ENCODE results near the gene SPATA6.
A peak's percentile ranks its signal among the peaks of the same experiment; 100 is the strongest.
"Not testable (repeated sequence)": the region's sequence is repeated elsewhere in the genome, so short reads cannot be mapped to it uniquely, and the experiment has no call there.

SPATA6 gene

GRCh38 chr1:48462716-48463302 is 9.2 kb downstream of the SPATA6 start:
- DNase-seq (ENCODE audit: low read depth), result peak; percentile 1
- TF ChIP-seq CTCF (conservative IDR thresholded peaks at IDR 0.05; ENCODE audit: control insufficient read depth, insufficient read depth, low read depth, low read length), result no peak
- H3K4me3 ChIP-seq (ENCODE audit: control insufficient read depth, low read depth, low read length), result no peak overlapping the region

GRCh38 chr1:48450505-48450904 is 21.5 kb downstream of the SPATA6 start:
- DNase-seq (ENCODE audit: low read depth), result no peak
- TF ChIP-seq CTCF (conservative IDR thresholded peaks at IDR 0.05; ENCODE audit: control insufficient read depth, insufficient read depth, low read depth, low read length), result peak; percentile 32

GRCh38 chr1:48448932-48449331 is 23.1 kb downstream of the SPATA6 start:
- TF ChIP-seq CTCF (conservative IDR thresholded peaks at IDR 0.05; ENCODE audit: control insufficient read depth, insufficient read depth, low read depth, low read length), result no peak
- no peak overlapping the region for H3K4me3 ChIP-seq (ENCODE audit: control insufficient read depth, low read depth, low read length)
- DNase-seq (ENCODE audit: low read depth), result no peak

More at GRCh38 chr1:48450505-48450904, 21.5 kb downstream of the SPATA6 start:
- H3K4me3 ChIP-seq (ENCODE audit: control insufficient read depth, low read depth, low read length), result no peak overlapping the region

- not testable (repeated sequence) for DNase-seq (ENCODE audit: low read depth); H3K4me3 ChIP-seq (ENCODE audit: control insufficient read depth, low read depth, low read length)
These were observed 27.8 kb downstream of the SPATA6 start for GRCh38 chr1:48444186-48444585.

GRCh38 chr1:48442864-48443619 is 29.0 kb downstream of the SPATA6 start:
- TF ChIP-seq CTCF (conservative IDR thresholded peaks at IDR 0.05; ENCODE audit: control insufficient read depth, insufficient read depth, low read depth, low read length), result no peak
- no peak for DNase-seq (ENCODE audit: low read depth)
- H3K4me3 ChIP-seq (ENCODE audit: control insufficient read depth, low read depth, low read length), result no peak overlapping the region

- not testable (repeated sequence) for H3K4me3 ChIP-seq (ENCODE audit: control insufficient read depth, low read depth, low read length); DNase-seq (ENCODE audit: low read depth)
These were observed 31.2 kb downstream of the SPATA6 start for GRCh38 chr1:48440786-48441185.

- H3K4me3 ChIP-seq (ENCODE audit: control insufficient read depth, low read depth, low read length), result no peak overlapping the region
- no peak for DNase-seq (ENCODE audit: low read depth)
- no peak for TF ChIP-seq CTCF (conservative IDR thresholded peaks at IDR 0.05; ENCODE audit: control insufficient read depth, insufficient read depth, low read depth, low read length)
These were observed 32.6 kb downstream of the SPATA6 start for GRCh38 chr1:48439380-48439779.

- not testable (repeated sequence) for DNase-seq (ENCODE audit: low read depth); H3K4me3 ChIP-seq (ENCODE audit: control insufficient read depth, low read depth, low read length)
These were observed 34.6 kb downstream of the SPATA6 start for GRCh38 chr1:48437379-48437778.

- not testable (repeated sequence) for DNase-seq (ENCODE audit: low read depth); H3K4me3 ChIP-seq (ENCODE audit: control insufficient read depth, low read depth, low read length)
These were observed 36.5 kb downstream of the SPATA6 start for GRCh38 chr1:48435312-48436002.
